HL-60 (cell line): Measurements from ENCODE around the gene RNF214.

Source experiments
- DNase-seq, 2 experiments: peaks; one replicate each; pipeline ENCODE4 v3.0.0-alpha.2; 2010 to 2020; ENCODE audit warnings: low read depth in 1 of 2, low spot score in 1 of 2
- H3K27ac ChIP-seq: fragments of 250-450 bp; sonication (Bioruptor Pico); replicated peaks from 2 replicates; pipeline ENCODE4 v1.5.1; 2020; ENCODE audit warnings: mild to moderate bottlenecking, moderate library complexity
- H3K27me3 ChIP-seq: fragments of 250-450 bp; sonication (Bioruptor Pico); 2 replicates; pipeline ENCODE4 v1.5.1; 2021; ENCODE audit warnings: mild to moderate bottlenecking, moderate library complexity; ENCODE audit not compliant: insufficient read depth, poor library complexity, severe bottlenecking
- H3K4me3 ChIP-seq: replicated peaks from 2 replicates; pipeline ENCODE4 v1.5.1; 2011; ENCODE audit warnings: mild to moderate bottlenecking, control low read depth, low read length; ENCODE audit not compliant: insufficient read depth
- CTCF ChIP-seq: IDR thresholded peaks from one replicate; pipeline ENCODE4 v1.5.1; 2011; ENCODE audit warnings: low read length, control low read depth, inconsistent platforms; ENCODE audit not compliant: insufficient read depth
- GABPA ChIP-seq: IDR thresholded peaks from 2 replicates; pipeline ENCODE4 v1.6.1; 2012; ENCODE audit warnings: low read depth
- POLR2AphosphoS5 ChIP-seq: IDR thresholded peaks from 2 replicates; pipeline ENCODE4 v1.6.1; 2012; ENCODE audit warnings: low read depth
- REST ChIP-seq: IDR thresholded peaks from 2 replicates; pipeline ENCODE4 v1.6.1; 2012; ENCODE audit warnings: low read depth; ENCODE audit not compliant: insufficient replicate concordance
- SPI1 ChIP-seq: IDR thresholded peaks from 2 replicates; pipeline ENCODE4 v1.6.1; 2012; ENCODE audit warnings: low read depth, mild to moderate bottlenecking, borderline replicate concordance

Gene RNF214

GRCh38 chr11:117315285-117316196, 83.1 kb downstream of the RNF214 start:
- TF ChIP-seq REST (no peak), CTCF (no peak), SPI1 (no peak), GABPA (no peak), POLR2AphosphoS5 (no peak)
- no peak for DNase-seq
- H3K27ac ChIP-seq, result no peak overlapping the region

GRCh38 chr11:117316197-117316961, 83.9 kb downstream of the RNF214 start, which contains the start of gene BACE1:
BACE1 (minus strand) TSS chr11:117316256; CDS start chr11:117315795, 461 bp downstream.
- H3K27me3 ChIP-seq, result peaks cover 10% of the 10 kb centered on the region
- peak within 1 kb of the TSS; percentile 57 for H3K4me3 ChIP-seq
- peak; percentile 41 to 50 for DNase-seq
- TF ChIP-seq REST, result no peak
- no peak for TF ChIP-seq SPI1
- no peak for TF ChIP-seq POLR2AphosphoS5
- TF ChIP-seq GABPA, result no peak
- no peak for TF ChIP-seq CTCF
- no peak within 1 kb of the TSS for H3K27ac ChIP-seq

More at GRCh38 chr11:117315285-117316196, 83.1 kb downstream of the RNF214 start:
- H3K4me3 ChIP-seq, result peak overlapping the region; percentile 57
- peaks cover 10% of the 10 kb centered on the region for H3K27me3 ChIP-seq

- TF ChIP-seq POLR2AphosphoS5, result no peak
- TF ChIP-seq CTCF, result no peak
- TF ChIP-seq GABPA, result no peak
- TF ChIP-seq SPI1, result no peak
- TF ChIP-seq REST, result no peak
- Histone ChIP-seq H3K4me3 (no peak overlapping the region), H3K27me3 (peaks cover 10% of the 10 kb centered on the region), H3K27ac (no peak overlapping the region)
- no peak for DNase-seq
Observed at GRCh38 chr11:117318738-117319137, 86.3 kb downstream of the RNF214 start.
